Left ventricle myocardium inferior (tissue), 1 donor: Measurements from ENCODE around the gene UXS1. TPM values are rescaled to one million over a fixed set of nuclear protein-coding genes. Genes with fewer than 3 reads are reported as not detected.
A peak's percentile ranks its signal among the peaks of the same experiment; 100 is the strongest.

Experiments
- DNase-seq: peaks from one replicate; pipeline ENCODE4 v3.0.0-alpha.2; 2020
- H3K27ac ChIP-seq: fragments of 200-600 bp; replicated peaks from 2 replicates; pipeline ENCODE4 v1.8.0; 2021
- H3K27me3 ChIP-seq: fragments of 200-600 bp; 2 replicates; pipeline ENCODE4 v1.8.0; 2021; ENCODE audit warnings: low read depth
- H3K36me3 ChIP-seq: fragments of 200-600 bp; 2 replicates; pipeline ENCODE4 v1.8.0; 2021
- H3K4me1 ChIP-seq: fragments of 200-600 bp; 2 replicates; pipeline ENCODE4 v1.8.0; 2021
- H3K4me3 ChIP-seq: fragments of 200-600 bp; 2 replicates; pipeline ENCODE4 v1.8.0; 2021; ENCODE audit warnings: mild to moderate bottlenecking, moderate library complexity
- H3K9me3 ChIP-seq: fragments of 200-600 bp; replicated peaks from 2 replicates; pipeline ENCODE4 v1.8.0; 2021
- CTCF ChIP-seq: fragments of 200-600 bp; IDR thresholded peaks from 2 replicates; pipeline ENCODE4 v1.8.0; 2021; ENCODE audit warnings: antibody characterized with exemption, mild to moderate bottlenecking, borderline replicate concordance
- intact Hi-C: fragments of 100-400 bp; cut with micrococcal nuclease; formaldehyde crosslinking; loops from one replicate; pipeline ENCODE4 v1.11.0; 2022
- total RNA-seq: library from RNA; stranded (reverse); fragmentation: NEBNext Ultra II Directional; extraction: Animal tissue kit (Norgen Biotek cat#: 25700); gene quantifications from one replicate; pipeline ENCODE4 v1.2.1, GENCODE V29; 2021
- donor health status: DM: no; HTN: yes; CAD: no; lungs with severe emphysema.

Gene UXS1
- total RNA-seq, 1 donor from 2014 or later = 26.7 TPM

DNA sequence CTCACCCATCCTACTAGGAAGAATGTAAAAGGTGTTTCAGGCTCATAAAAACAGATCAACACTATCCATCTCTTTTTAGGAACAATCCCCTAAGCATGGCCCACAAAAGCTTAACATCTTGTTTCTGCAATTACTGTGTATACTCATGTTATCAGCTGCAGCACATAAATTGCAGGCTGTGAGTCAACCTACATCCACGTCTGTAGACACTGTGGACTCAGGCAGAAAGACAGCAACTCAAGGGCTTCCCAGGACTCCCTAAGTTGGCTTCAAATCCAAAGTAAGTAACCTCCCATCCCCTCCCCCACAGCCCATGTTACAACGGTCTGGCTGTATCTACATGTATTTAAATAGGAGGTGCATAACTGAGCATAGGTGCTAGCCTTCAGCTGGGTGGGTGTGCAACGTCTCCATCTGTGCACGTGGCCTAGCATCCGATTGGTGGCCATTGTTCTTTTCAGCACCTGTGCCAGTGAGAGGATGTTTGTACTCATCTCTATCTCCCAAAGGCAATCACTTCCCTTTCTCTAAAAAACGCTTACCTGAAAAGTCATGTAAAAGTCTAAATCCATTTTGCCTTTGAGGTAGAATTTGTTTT is 30.1 kb downstream of the UXS1 start:
- Histone ChIP-seq H3K36me3 (peaks cover 19% of the 10 kb centered on the region), H3K4me3 (no peak overlapping the region), H3K9me3 (no peaks in the 10 kb centered on the region), H3K27ac (no peak overlapping the region), H3K4me1 (peaks cover 15% of the 10 kb centered on the region), H3K27me3 (no peaks in the 10 kb centered on the region)
- intact Hi-C loops = no loop called here
- no peak for DNase-seq
- TF ChIP-seq CTCF = no peak

DNA sequence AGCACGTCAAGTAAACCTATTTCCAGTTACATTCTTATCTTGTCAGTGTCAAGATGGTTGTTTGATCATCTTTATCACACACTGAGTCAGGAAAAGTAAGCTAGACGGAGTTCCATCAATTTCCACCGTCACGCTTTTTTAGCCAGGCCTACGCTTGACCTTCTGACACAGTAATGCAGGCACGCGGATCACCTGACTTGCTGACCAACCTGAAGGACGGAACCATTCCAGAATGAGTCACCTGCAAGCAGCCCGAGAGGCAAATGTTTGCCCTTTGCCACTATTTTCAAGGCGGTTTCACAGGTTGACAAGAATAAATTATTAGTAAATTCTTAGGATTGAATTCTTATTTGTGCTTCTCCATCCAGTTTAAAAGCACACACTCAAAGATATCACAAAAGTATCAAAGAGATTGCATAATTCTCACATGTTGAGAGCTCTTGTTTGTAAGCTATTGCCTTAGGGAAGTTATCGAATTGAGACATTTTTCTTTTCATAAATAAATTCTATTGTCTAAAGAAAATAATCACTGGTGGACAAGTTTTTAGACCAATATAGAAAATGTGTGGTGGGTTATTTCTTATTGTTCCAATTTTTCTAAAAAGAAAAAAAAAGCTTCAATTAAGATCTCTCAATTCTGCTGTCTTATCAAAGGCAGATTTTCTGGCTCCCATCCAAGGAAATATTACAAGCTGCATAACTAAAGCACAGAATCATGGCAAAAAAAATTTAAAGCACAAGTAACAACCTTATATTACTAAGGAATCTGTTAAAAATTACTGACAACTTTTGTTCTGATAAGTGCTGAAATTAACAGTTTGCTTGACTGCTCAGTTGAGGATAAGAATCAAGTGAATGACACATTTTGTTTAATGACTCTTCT is 31.9 kb downstream of the UXS1 start:
- Histone ChIP-seq H3K27ac (no peak overlapping the region), H3K4me3 (no peak overlapping the region), H3K36me3 (peaks cover 38% of the 10 kb centered on the region), H3K27me3 (no peaks in the 10 kb centered on the region), H3K9me3 (no peaks in the 10 kb centered on the region), H3K4me1 (peaks cover 15% of the 10 kb centered on the region)
- no peak for TF ChIP-seq CTCF
- DNase-seq = no peak
- intact Hi-C loops = no loop called here

DNA sequence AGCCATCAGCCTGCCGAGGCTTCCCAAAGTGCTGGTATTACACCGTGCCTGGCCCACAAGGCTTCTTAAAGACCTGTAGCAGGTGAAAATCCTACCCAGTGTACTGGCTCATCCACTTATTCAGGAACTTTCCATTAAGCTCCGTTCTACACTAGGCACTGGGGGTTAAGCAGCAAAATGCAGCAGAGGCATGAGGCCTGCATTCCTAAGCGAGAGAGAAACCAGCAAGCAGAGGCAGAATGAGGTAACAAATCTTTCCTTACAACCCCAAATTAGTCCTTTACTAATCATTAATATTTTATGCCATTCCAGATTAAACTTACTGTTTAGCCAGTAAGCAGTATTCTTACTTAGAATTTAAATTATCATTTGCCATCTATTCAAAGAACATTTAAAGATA is 32.8 kb downstream of the UXS1 start:
- intact Hi-C loops = no loop called here

DNA sequence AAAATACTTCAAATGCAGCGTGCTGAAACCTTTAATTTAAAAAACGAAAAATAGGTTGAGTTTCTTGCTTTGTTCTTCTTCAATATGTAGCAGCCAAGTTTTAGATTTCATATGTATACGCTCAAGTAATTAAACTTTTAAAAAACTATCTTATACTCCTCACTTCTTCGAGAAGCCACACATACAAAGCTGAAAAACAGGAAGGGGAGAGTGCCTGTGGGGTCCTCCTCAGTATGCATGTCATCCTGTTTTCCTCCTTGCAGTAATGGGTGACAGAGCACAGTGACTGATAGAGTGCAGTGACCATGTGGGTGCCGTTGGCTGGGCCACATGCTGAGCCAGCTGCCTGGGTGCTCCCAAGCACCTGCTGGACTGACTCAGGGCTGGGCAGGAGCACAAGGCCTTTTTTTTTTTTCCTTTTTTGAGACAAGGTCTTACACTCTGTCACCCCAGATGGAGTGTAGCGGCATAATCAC is 33.3 kb downstream of the UXS1 start:
- Histone ChIP-seq H3K36me3 (peaks cover 49% of the 10 kb centered on the region), H3K4me3 (no peak overlapping the region), H3K27me3 (no peaks in the 10 kb centered on the region), H3K9me3 (peaks cover under 1% of the 10 kb centered on the region), H3K27ac (no peak overlapping the region), H3K4me1 (peaks cover 15% of the 10 kb centered on the region)
- no peak for DNase-seq
- no peak for TF ChIP-seq CTCF
- intact Hi-C loops = no loop called here

More for the DNA sequence above, 32.8 kb downstream of the UXS1 start:
- no peak overlapping the region for H3K27ac ChIP-seq
- TF ChIP-seq CTCF = no peak
- H3K36me3 ChIP-seq = peaks cover 46% of the 10 kb centered on the region
- no peak overlapping the region for H3K4me3 ChIP-seq
- H3K4me1 ChIP-seq = peaks cover 15% of the 10 kb centered on the region
- DNase-seq = no peak
- H3K27me3 ChIP-seq = no peaks in the 10 kb centered on the region
- no peaks in the 10 kb centered on the region for H3K9me3 ChIP-seq

DNA sequence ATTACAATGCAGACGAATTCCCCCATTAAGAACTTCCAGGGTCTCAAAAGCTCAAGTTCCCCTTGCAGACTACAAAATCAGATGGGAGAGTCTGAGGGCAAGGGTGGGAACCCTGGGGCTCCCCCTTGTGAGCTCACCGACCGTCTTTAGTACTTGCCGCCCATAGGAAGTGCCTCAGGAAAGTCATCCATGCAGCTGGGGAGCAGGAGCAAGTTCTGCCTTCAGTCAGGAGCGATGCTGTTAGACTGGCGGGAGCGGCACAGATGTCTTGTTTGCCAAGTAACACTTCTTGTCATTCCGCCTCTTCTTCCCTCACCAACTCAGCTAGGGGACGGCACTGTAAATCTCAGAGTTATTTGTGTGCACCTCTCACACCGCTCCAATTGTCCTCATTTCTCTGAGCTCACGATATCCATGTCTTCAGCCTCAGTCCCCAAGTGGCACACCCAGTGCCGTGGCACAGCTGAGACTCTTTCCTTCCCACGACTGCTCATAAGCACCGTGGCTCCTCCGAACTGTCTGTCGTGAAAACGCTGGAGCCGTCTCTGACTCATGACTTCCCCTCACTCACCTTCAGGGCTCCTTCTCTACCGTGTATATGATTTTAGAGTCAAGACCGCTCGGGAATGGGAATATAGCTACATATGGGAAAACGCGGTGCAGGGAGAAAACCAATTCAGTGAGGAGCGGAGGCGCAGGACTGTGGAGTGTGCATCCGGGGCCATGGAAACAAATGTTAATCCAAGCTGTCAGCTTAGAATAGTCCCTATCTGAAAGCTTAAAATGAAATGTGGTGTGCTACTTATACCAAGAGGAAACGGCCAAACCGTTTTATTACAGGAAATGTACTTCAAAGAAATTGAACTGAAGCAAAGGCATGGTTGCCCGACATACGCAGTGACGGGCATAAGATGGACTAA is 34.0 kb downstream of the UXS1 start:
- H3K4me3 ChIP-seq = peak overlapping the region; percentile 30
- H3K36me3 ChIP-seq = peaks cover 56% of the 10 kb centered on the region
- H3K27me3 ChIP-seq = no peaks in the 10 kb centered on the region
- peaks cover 7% of the 10 kb centered on the region for H3K9me3 ChIP-seq
- DNase-seq = no peak
- no peak overlapping the region for H3K27ac ChIP-seq
- H3K4me1 ChIP-seq = peaks cover 15% of the 10 kb centered on the region
- no peak for TF ChIP-seq CTCF
- intact Hi-C loops = no loop called here
